ENCODE results near the gene SYCE1L.
"Not testable (repeated sequence)": the region's sequence is repeated elsewhere in the genome, so short reads cannot be mapped to it uniquely, and the experiment has no call there.

The SYCE1L gene

DNA sequence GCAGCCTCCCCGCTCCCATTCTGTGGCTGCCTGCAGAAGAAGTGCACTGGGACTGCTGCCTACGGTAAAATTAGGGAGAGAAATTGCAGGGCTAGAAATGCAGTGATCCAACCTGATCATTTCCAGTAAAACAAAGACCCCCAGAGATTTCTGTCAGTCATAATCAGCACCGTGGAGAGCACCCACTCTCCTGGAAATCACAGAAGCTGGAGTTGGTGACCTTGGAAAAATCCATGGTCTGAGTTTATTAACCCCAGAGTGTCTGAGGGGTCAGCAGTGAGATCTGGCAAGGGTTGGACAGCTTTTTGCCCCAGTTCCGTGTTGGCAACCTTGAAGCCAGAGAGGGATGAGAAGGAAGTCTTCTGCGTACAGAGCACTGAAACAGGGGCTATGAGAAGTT is 7.8 kb downstream of the SYCE1L start:
- DNase-seq = no peak

DNA sequence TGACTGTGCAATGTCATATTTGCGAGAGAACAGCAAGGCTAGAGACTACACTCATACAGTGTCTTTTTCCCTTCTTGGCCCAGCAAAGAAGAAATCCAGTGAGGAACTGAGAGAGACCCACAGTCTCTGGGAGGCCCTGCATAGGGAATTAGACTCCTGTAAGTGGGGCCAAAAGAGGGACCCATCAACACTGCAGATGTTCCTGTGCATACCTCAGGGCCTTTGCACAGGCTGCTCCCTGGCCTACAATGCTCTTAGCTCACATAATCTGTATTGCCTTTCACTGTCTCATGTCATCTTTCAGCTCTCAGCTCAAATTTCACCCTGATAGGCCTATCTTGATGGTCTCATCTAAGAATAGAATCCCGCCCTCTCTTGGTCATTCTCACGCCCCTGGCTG is 9.2 kb downstream of the SYCE1L start:
- no peak for DNase-seq

DNA sequence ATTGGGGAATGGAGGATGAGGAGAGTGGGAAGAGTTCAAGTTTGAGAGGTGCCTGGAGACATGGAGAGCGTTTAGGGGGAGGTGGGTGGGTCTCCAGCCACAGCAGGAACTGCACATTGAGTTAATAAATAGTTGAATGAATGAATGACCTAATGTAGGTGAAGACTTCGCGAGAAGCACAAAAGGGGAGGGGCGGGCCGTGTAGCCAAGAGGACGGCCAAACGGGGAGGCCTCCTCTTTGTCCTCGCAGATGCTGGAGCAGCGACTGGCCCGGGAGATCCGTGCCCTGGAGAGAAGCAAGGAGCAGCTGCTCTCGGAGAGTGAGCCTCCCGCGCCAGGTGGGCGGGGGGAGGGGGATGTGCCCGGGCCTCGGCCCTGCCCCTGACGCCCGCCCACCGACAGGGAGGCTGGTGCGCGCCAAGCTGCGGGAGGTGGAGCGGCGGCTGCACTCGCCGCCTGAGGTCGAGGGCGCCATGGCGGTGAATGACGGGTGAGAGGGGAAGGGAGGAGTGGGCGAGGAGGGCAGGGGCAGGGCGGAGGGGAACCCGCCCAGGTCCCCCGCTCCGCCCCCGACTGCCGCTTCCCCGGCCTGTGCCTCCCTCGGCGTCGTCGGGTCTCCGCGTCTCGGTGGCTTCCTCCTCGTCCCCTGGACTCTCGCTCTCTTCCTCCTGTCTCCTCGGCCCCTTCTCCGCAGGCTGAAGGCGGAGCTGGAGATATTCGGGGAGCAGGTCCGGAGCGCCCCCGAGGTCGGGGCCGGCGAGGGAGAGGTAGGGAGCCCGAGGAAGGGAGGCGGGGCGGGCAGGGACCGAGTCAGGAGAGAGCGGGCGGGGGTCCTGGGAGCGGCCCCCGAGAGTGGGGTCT is 12.9 kb downstream of the SYCE1L start:
- DNase-seq = peak; percentile 61

GRCh38 chr16:77212741-77213541 is 13.7 kb downstream of the SYCE1L start:
- peak; percentile 74 for DNase-seq

GRCh38 chr16:77213542-77214106 is 14.4 kb downstream of the SYCE1L start:
- DNase-seq = no peak

- DNase-seq = no peak
Observed at GRCh38 chr16:77214411-77215138, 15.4 kb downstream of the SYCE1L start.

GRCh38 chr16:77219437-77219836 is 20.2 kb downstream of the SYCE1L start:
- no peak for DNase-seq

GRCh38 chr16:77220427-77220826 is 21.2 kb downstream of the SYCE1L start:
- DNase-seq = no peak

- DNase-seq = no peak
Observed at GRCh38 chr16:77221482-77221881, 22.3 kb downstream of the SYCE1L start.

GRCh38 chr16:77223184-77223583 is 24.0 kb downstream of the SYCE1L start:
- DNase-seq = no peak

DNA sequence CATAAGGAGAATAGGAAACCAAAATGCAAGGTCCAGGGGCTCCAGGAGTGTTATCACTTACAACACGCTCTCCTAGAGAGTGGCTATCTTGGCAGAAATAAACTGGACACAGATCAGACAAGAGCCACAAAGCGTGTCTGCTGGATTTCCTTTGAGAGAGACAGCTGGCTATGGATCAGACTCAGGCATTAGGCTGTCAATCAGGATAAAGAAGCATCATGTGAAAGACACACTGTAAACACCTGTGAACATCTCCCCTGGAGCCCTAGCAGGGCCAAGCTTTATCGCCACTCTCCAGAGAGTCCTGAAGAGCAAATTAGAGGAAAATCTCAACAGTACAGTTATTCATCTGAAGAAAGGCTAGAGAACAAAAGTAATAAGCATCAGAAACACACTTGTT is 26.0 kb downstream of the SYCE1L start:
- no peak for DNase-seq

DNA sequence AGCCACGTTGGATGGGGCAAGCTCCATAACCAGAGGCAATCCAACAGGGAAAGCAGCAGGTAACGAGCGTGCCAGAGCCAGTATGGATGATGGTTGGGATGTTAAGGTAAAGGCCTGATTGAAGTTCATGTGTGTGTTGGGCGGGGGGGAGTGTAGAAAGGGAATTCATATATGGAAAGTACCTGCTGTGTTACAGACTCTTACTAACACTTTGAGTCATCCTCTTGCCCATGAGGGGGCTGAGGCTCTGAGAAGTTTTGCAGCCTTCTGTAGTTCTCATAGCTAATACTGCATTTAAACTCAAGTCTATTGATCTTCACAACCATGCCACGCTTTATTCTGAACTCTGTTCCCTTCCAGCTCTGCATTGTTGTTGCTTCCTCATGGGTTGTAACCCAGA is 28.5 kb downstream of the SYCE1L start:
- no peak for DNase-seq

DNA sequence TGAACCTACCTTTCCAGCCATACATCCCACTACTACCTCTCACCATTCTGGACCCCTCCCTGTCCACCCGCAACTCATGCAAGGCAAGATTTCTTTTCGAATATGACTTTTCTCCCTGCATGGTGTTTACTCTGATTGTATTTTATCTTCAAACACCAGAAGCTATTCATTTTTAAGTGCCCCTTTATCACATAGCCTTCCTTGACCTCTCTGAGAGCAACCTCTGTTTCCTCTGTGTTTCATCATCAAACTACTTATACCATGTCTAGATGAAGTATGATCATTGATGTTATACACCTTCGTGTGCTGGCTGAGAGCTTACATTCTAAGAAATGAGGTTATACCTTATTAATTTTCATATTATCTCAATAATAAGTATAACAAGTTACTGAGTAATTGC is 31.8 kb downstream of the SYCE1L start:
- no peak for DNase-seq

- no peak for DNase-seq
Observed at GRCh38 chr16:77233799-77234519, 34.8 kb downstream of the SYCE1L start.

DNA sequence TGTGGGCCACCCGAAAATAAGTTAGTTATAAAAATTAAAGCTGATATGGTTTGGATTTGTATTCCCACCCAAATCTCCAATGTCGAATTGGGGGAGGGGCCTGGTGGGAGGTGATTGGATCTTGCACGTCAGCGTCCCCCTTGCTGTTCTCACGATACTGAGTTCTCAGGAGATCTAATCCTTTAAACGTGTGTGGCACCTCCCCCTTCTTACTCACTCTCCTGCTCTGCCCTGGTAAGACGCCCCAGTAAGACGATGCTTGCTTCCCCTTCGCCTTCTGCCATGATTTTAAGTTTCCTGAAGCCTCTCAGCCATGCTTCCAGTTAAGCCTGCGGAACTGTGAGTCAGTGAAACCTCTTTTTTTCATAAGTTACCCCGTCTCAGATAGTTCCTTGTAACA is 35.4 kb downstream of the SYCE1L start:
- no peak for DNase-seq

- peak; percentile 89 for DNase-seq
Observed at GRCh38 chr16:77236063-77236511, 36.9 kb downstream of the SYCE1L start.

- DNase-seq = no peak
Observed at GRCh38 chr16:77238593-77238992, 39.4 kb downstream of the SYCE1L start.

DNA sequence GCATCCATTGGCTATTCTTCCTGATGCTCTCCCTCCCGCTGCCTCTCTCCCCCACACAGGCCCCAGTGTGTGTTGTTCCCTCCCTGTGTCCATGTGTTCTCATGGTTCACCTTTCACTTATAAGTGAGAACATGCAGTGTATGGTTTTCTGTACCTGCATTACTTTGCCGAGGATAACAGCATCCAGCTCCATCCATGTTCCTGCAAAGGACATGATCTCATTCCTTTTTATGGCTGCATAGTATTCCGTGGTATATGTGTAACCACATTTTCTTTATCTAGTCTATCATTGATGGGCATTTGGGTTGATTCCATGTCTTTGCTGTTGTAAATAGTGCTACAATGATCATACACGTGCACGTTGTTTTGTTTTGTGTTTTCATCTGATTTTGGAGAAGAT is 43.3 kb downstream of the SYCE1L start:
- not testable (repeated sequence) for DNase-seq

DNA sequence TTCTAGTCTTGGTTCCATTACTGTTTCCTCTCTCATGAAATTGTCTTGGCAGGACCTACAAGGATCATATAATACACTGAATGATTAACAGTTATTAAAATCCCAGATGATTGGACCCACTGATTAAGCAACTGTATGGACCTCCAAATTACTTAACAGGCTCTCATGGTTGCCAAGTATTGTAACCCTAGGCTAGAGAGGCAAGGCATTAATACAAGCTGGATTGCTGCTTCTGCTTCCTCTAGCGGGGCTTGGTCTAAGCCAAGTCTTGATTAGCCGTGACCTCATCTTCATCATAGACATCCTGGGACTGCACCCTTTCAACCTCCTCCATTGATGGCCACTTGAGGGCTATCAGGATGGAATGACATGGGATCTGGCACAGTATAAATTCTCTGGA is 46.9 kb downstream of the SYCE1L start:
- DNase-seq = no peak

DNA sequence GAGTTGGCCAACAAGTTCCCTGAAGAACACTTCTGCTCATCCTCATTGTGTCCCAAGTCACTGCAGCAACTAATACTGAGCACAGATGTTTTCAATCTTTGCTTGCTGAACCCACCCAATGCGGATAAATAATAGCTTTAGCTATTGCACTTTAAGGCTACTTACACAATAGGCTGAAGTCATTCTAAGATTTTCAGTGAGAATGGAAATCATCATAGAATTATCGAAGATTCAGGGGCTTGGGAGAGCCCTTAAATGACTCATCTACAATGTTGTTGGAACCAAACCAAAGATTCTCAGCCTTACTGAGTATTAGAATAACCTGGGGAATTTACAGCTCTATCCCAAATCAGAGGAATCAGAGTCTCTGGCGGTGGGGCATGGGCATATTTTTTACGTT is 51.2 kb downstream of the SYCE1L start:
- no peak for DNase-seq

Data from stimulated activated CD4-positive, alpha-beta T cell treated with anti-CD3 and anti-CD28 coated beads, Interleukin-4, amount 100 ng/mL, for 24 hours (primary cell).